NCI-H128 (cell line): ENCODE measurements around the gene CHST15.

Experiments used
- DNase-seq: peaks from one replicate; lab custom pipeline; 2025; ENCODE audit not compliant: unreplicated experiment; lab: John Stamatoyannopoulos, UW

Gene CHST15

GRCh38 chr10:124032087-124032935, 61.1 kb downstream of the CHST15 start:
- no peak for DNase-seq

GRCh38 chr10:124030492-124031110, 62.8 kb downstream of the CHST15 start:
- no peak for DNase-seq

GRCh38 chr10:124030061-124030460, 63.3 kb downstream of the CHST15 start:
- DNase-seq = no peak

- no peak for DNase-seq
Measured at GRCh38 chr10:124029559-124029958, 63.8 kb downstream of the CHST15 start.

- DNase-seq = no peak
Measured at GRCh38 chr10:124028700-124029480, 64.5 kb downstream of the CHST15 start.

GRCh38 chr10:124027651-124028050, 65.7 kb downstream of the CHST15 start:
- no peak for DNase-seq

- DNase-seq = no peak
Measured at GRCh38 chr10:124027031-124027611, 66.3 kb downstream of the CHST15 start.

GRCh38 chr10:124026589-124026939, 66.8 kb downstream of the CHST15 start:
- DNase-seq = no peak

GRCh38 chr10:124025660-124026588, 67.5 kb downstream of the CHST15 start:
- DNase-seq = no peak

- no peak for DNase-seq
Measured at GRCh38 chr10:124025152-124025551, 68.2 kb downstream of the CHST15 start.

- DNase-seq = no peak
Measured at GRCh38 chr10:124022066-124022465, 71.3 kb downstream of the CHST15 start.

GRCh38 chr10:124020981-124021815, 72.2 kb downstream of the CHST15 start:
- DNase-seq = no peak

- no peak for DNase-seq
Measured at GRCh38 chr10:124019886-124020797, 73.3 kb downstream of the CHST15 start.

- DNase-seq = no peak
Measured at GRCh38 chr10:124018886-124019525, 74.4 kb downstream of the CHST15 start.

GRCh38 chr10:124017729-124018128, 75.7 kb downstream of the CHST15 start:
- DNase-seq = no peak

- no peak for DNase-seq
Measured at GRCh38 chr10:124016804-124017375, 76.5 kb downstream of the CHST15 start.

- no peak for DNase-seq
Measured at GRCh38 chr10:124015991-124016390, 77.4 kb downstream of the CHST15 start.
